ENCODE data around the gene SLC25A31. TPM values are rescaled to one million over a fixed set of nuclear protein-coding genes. Genes with fewer than 3 reads are reported as not detected.

SLC25A31 gene
- total RNA-seq, 1 experiment from 2014 or later, result not detected

DNA sequence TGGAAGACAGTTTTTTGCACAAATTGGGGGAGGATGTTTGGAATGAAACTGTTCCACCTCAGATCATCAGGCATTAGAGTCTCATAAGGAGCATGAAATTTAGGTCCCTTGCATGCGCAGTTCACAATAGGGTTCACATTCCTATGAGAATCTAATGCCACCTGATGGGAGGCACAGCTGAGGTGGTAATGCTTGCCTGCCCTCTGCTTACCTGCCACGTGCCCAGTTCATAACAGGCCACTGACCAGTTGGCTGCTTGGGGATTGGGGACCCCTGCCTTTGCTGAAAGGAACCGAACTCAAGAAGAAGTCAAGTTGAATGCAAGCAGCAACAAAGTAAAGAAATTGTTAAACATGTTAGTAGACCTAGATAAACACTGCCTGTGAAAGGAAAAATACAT is 47.3 kb downstream of the SLC25A31 start:
- DNase-seq (ENCODE audit: low read depth), result no peak

DNA sequence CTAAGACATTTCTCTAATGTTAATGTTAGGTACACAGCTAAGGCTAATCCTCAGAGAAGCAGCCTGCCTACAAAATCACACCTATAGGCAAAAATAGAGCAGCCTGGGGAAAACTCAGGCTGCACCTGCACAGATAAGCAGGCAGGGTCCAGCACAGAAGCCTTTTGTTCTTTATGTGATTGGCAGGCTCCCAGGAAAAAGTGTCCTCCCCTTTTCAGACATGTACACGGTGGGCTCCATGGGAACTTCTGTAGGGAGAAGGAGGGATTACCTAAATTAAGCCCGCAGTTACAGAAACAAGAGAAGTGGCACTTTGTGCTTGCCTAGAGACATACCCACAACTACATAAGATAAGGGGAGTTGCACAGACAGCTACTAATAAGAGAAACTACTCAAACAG is 47.9 kb downstream of the SLC25A31 start:
- DNase-seq (ENCODE audit: low read depth), result no peak

DNA sequence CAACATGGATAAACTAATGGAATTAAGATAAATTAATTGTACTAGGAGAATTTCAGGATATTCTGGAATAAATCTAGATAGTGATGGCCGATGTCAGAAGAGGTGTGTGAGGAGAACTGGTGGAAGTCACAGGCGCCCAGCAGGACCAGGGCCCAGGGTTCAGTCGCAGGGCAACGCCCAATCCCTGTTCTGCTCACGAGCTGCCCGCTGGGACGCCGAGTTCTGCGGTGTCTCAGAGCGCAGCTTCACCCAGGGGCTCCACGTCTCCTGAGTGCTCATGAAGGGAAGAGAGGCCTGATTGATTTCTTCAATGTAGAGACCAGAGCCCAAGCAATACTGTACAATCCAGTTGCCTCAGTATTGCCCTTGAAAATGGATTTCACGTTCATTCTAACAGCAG is 50.4 kb downstream of the SLC25A31 start:
- no peak for DNase-seq (ENCODE audit: low read depth)

DNA sequence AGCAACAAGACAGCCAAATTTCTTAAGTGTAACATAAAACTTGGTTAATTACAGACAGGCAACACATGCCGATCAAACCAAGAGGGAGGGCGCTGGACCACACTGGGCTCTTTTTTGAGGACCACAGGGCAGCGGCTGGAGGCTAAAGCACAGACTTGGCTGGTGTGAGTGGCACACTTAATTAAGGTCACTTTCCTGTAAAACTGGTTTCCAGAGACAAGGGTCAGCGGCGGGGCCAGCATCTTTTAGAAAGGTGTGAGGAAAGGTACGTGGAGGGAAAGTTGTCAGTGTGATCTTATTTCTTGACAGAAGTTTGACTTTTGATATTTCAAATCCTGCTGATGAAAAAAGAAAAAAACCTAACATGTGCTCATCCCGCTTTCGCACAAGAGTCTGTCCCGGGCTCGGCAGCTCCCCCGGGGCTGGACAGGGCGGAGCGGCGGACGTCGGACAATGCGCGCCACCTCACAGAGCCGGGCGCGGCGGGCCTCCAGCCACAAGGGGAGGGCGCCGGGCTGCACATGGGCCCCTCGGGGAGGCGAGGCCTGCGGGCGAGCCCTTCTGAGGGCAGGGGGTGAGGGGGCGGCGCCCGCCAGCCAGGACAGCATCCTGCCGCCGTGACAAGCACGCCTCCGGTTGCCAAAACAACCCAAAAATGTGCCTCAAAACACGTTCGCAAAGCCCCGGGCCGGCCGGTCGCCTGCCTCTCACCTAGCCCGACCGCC is 51.3 kb downstream of the SLC25A31 start:
- no peak for DNase-seq (ENCODE audit: low read depth)

DNA sequence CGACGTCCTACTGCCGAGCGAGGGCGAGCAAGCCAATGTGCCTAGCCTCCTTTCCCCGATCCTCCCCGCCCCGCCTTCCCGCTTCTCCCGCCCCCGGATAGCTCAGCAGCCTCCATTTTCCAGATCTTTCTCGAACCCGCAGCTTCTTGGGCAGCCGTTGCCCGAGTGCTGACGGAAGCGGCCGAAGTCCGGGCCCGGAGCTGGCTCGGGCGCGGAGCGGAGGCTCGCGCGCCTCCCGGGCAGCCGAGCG is 51.8 kb downstream of the SLC25A31 start:
- DNase-seq (ENCODE audit: low read depth), result peak; percentile 73

DNA sequence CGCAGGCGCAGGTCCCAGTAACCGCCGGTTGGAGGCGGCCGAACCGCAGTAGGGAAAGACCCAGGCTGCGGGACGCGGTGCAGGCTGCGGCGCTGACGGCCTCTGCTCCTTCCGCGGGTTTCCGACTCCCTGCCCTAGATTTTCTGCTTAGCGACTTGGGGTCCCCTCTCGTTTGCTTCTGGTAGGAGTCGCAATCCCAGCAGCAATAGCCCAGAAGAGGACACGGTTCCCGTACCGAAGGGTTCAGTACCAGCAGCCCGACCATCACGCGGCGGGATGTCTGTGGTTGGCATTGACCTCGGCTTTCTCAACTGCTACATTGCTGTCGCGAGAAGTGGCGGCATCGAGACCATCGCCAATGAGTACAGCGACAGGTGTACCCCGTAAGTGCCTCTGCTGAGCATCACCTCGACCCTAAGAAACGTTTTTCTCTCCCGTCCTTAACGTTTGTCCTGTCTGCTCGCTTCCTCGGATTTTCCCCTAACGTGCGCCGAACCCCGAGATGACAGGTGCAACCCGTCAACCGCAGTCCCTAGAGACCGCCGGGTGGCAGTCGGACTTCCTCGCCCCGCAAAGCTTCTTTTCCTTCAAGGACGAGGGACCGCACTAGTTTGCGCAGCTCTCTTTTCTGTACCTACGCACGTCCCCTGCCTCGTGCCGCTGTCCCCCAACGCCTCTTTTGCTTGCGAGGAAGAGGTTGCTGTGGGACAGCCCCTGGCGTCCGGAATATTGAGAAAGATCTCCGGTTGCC is 52.2 kb downstream of the SLC25A31 start, which contains the start of gene HSPA4L:
Gene HSPA4L, plus strand, starts transcription at position 48 of the 751 bp plus-strand sequence. Its CDS starts 229 bp downstream, at position 277.
- DNase-seq (ENCODE audit: low read depth), result peak; percentile 61

DNA sequence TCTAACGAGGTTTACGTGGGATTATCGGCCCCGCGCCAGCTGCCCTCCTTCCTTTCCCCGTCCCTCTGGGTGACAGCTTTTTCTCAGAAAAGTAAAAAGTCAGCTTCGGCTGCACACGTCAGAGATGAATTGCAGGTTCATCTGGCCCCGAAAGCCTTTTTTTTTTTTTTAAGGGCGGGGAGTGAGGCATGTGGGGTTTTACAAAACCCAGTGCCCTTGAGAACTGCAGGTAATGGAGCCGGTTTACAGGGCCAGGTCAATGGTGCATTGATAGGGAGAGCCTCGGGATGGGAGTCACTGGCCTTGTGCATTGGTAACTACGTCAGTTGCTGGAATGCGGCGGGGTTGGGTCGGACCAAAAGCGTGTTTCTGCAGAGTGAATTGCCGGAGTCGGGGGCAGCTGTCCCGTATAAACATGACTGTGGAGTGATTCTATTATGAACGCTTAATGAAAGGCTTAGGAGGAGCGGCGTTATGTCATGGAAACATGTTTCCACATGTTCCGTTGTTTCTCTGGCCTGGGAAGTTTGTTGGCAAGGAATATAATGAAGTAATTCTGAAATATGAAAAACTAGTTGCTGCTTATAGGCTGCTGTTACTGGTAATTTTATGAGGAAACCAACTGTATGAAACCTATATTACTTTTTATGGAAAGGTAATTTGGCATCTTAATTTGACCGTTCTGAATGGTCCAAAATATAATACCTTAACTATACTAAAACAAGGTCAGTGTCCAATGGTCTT is 53.0 kb downstream of the SLC25A31 start:
- peak; percentile 36 for DNase-seq (ENCODE audit: low read depth)

DNA sequence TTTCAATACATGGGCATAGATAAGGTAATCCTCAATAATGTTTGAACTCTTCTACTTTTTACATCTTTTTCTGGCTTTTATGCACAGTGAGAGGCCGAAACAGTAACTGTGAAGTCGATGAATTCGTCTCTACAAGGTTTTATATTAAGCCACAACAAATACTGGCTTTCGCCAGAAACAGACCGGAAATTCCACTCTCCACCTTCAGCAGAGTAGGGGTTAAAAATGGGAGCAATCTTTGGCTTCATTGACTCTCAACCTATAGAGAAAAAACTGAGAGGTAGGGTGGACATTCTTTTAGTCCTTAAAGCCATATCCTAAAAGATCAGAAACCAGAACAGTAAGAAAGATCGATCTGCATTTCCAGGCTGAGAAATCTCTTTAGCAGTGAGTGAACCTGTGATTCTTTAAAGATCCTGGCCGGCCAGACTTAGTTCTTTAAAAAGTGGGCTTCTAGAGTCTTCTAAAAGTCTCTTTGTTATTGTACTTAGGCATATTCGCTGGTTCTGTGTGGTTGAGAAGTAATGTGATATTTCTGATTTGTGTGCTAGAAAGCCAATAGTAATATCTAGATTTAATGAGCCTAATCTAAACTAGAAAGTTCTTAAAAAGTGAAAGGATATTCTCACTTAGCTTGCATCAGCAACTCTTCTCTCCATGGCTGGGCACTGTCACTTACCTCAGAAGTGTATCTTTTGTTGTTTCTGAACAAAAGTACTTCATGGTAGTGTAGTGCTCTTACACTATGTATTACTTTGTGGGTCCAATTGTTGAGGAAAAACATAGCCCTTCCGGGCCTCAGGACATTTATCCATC is 54.0 kb downstream of the SLC25A31 start:
- DNase-seq (ENCODE audit: low read depth), result no peak

DNA sequence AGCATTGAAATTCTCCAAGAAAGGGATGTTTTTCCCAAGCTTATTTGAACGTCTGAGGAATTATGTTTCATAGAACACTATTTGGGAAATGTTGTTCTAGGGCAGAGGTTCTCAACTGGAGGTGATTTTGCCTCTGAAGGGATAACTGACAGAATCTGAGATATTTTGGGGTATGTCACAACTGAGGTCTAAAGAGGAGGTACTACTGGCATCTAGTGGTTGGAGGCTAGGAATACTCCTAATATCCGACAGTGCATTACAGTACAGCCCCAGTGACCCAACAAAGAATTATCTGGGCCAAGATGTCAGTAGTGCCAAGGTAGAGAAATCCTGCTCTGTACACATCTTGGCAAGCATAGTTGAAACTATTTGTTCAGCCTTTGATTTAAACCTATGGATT is 58.3 kb downstream of the SLC25A31 start:
- DNase-seq (ENCODE audit: low read depth), result peak; percentile 16

DNA sequence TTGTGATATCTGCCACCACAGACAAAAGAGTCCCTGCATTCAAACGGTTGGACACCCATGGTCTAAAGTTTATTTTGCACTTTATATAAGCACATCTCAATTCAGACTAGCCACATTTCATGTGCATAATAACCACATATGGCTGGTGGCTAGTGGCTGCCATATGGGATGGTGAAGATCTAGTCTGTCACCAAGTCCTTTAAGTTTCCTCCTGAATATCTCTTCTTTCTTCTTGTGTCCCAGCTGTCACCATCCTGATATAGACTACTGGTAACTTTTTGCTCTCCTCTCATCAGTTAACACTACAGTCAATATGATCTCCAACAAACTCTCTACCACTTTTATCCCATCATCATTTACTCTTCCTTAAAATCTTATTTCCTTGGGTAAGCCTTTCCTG is 61.2 kb downstream of the SLC25A31 start:
- no peak for DNase-seq (ENCODE audit: low read depth)

DNA sequence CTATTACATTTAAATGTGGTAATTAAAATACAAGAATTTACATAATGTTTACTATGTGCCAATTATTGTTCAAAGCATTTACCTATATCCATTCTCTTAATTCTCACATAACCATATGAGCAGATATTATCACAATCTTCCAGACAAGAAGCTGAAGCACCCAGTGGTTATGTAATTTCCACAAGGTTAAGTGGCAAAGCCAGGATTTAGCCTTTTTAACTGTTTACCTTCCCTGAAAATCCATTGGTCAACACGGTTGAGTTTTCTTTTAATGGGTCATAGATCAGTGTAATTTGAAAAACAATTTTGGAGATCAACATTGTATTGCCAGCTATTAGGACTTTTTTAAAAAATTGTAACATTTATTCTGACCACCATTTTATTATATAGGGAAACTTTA is 63.3 kb downstream of the SLC25A31 start:
- no peak for DNase-seq (ENCODE audit: low read depth)

DNA sequence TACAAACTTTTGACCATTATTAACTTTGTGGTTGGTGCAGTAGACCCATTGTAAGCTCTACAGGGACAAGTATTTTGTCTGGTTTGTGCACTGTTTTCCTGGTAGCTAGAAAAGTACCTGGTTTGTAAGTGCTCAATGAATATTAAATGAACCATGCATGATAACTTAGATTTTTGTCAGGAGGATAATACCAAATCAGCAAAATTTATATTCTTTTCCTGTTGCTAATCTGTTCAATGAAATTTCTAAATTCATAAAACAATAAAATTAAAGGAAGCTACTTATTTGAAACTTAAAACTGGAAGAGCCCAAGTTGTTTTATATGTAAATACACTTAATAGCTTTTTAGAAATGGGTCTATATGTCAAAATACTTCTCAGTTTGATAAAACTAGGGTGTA is 69.5 kb downstream of the SLC25A31 start:
- DNase-seq (ENCODE audit: low read depth), result no peak

DNA sequence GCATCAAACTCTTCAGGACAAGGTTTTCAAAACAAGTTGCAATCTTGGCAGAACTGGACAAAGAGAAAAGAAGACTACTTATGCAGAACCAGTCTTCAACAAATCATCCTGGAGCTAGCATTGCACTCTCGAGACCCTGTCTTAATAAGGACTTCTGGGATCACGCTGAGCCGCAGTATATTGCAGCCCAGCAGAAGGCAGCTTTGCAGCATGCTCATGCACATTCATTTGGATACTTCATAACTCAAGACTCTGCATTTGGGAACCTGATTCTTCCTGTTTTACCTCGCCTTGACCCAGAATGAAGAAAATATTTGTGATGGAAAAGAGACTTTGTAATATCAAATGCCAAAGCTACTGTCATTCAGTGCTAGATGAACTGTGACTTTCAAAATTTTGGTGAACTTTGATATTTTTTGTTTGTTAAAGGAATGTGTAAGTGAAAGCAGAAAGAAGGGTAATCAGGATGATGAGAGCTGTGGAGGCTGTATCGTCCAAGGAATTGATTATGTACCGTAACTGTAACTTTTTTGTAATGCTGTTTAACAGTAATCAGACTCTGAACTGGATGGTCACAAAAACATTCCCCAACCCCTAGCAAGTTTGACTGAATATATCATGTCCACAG is 79.1 kb downstream of the SLC25A31 start:
- peak; percentile 9 for DNase-seq (ENCODE audit: low read depth)

DNA sequence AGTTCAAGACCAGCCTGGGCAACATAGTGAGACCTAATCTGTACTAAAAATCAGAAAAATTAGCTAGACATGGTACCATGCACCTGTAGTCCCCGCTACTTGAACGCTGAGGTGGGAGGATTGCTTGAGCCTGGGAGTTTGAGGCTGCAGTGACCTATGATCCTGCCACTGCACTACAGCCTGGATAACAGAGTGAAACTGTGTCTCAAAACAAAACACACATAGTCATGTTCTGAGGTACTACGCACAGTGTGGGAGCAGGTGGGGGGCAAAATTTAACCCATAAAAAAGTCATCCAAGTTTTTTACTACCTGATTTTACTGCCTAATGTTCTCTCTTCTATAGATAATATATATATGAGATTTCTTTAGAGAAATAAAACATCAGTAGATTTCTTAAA is 80.4 kb downstream of the SLC25A31 start:
- DNase-seq (ENCODE audit: low read depth), result no peak

DNA sequence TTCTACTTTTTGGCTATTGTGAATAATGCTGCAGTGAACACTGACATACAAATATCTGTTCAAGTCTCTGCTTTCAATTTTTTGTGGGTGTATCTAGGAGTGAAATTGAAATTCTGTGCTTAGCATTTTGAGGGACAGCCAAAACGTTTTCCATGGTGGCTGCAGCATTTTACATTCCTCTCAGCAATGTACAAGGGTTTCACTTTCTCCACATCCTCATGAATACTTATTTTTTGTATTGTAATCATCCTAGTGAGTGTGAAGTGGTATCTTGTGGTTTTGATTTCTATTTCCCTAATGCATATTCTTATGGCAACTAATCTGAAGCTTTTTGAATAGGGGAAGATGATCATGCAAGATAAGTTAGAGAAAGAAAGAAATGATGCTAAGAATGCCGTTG is 92.2 kb downstream of the SLC25A31 start:
- DNase-seq (ENCODE audit: low read depth), result no peak

Other genes starting within 250 kb of the SLC25A31 start
- gene INTU, start 97.4 kb upstream of the SLC25A31 start, total RNA-seq (2014; rRNA removed; shearing (Covaris generic)), result 1.4 and 3.1 TPM in 2 replicates
- gene HSPA4L, start 51.9 kb downstream of the SLC25A31 start, total RNA-seq (2014; rRNA removed; shearing (Covaris generic)), result 1.2 and 5.5 TPM in 2 replicates
- 13.8 and 18.6 TPM in 2 replicates for gene PLK4, start 150.5 kb downstream of the SLC25A31 start, total RNA-seq (2014; rRNA removed; shearing (Covaris generic))
- gene MFSD8, start 234.8 kb downstream of the SLC25A31 start, total RNA-seq (2014; rRNA removed; shearing (Covaris generic)), result 8.0 and 10.1 TPM in 2 replicates
- gene ABHD18, start 235.0 kb downstream of the SLC25A31 start, total RNA-seq (2014; rRNA removed; shearing (Covaris generic)), result 5.3 and 9.9 TPM in 2 replicates